K562 (cell line): ENCODE measurements around the gene MPIG6B. TPM values are rescaled to one million over a fixed set of nuclear protein-coding genes. Genes with fewer than 3 reads are reported as not detected.

Experiments
- MCM2 ChIP-seq: fragments of 450-650 bp; IDR thresholded peaks from 2 replicates; pipeline ENCODE4 v1.6.1; 2017; ENCODE audit warnings: low read depth, mild to moderate bottlenecking
- NR3C1 ChIP-seq: sonication (generic); formaldehyde crosslinking; IDR thresholded peaks from 2 replicates; pipeline ENCODE4 v1.8.1; 2022; ENCODE audit warnings: missing genetic modification reagents
- RCOR1 ChIP-seq, 2 experiments: IDR thresholded peaks; 2 replicates each; pipeline ENCODE4 v1.6.1; 2012; ENCODE audit warnings: low read depth in 2 of 2, low read length in 2 of 2, borderline replicate concordance in 1 of 2, improper control_type of control experiment in 1 of 2
- SMAD3 ChIP-seq: fragments of 450-650 bp; formaldehyde crosslinking; conservative IDR thresholded peaks from 2 replicates; pipeline ENCODE4 v1.4.0; 2020; ENCODE audit warnings: mild to moderate bottlenecking
- TFAP4 ChIP-seq: sonication (generic); formaldehyde crosslinking; IDR thresholded peaks from 2 replicates; pipeline ENCODE4 v1.8.0; 2022; ENCODE audit warnings: missing genetic modification reagents, mild to moderate bottlenecking, moderate library complexity, borderline replicate concordance
- ZBTB33 ChIP-seq: sonication (generic); formaldehyde crosslinking; IDR thresholded peaks from 2 replicates; pipeline ENCODE4 v1.8.1; 2023; ENCODE audit warnings: mild to moderate bottlenecking, missing genetic modification reagents
- ZNF444 ChIP-seq: fragments of 250-450 bp; sonication (Bioruptor Pico); IDR thresholded peaks from 2 replicates; pipeline ENCODE4 v1.4.0; 2020; ENCODE audit warnings: mild to moderate bottlenecking, moderate library complexity
- polyA plus RNA-seq, 8 experiments: library from polyadenylated mRNA; depleted of rRNA in 4 of 8; stranded (reverse) in 5 of 8; unstranded in 3 of 8; fragments of >200 nt; fragmentation: Nextera tagmentation in 2 of 8; fragmentation: Illumina TruSeq in 1 of 8; extraction: Ambion mirVana in 2 of 8; extraction: Trizol in 1 of 8; gene quantifications; 2 replicates each; pipeline versions ENCODE4 v1.2.1 to v1.2.3, GENCODE V29; 2011 to 2014; ENCODE audit warnings: inconsistent platforms in 1 of 8, missing spikeins in 1 of 8
- total RNA-seq, 7 experiments: library from RNA; depleted of rRNA in 6 of 7; stranded (reverse); fragments of >200 nt in 6 of 7; fragmentation: Illumina TruSeq in 2 of 7; extraction: Trizol in 2 of 7; gene quantifications; 2 replicates each; pipeline versions ENCODE4 v1.2.1 to v1.2.3, GENCODE V29; 2011 to 2021; ENCODE audit warnings: low replicate concordance in 1 of 7
- TF ChIP-seq, protein P1 (sequence below), 2 experiments: fragments of 450-650 bp in 1 of 2; sonication (generic) in 1 of 2; formaldehyde crosslinking in 1 of 2; IDR thresholded peaks; 2 replicates each; pipeline versions ENCODE4 v1.7.1 to v1.9.0; 2016 to 2022; ENCODE audit warnings: inconsistent platforms in 1 of 2, mild to moderate bottlenecking in 1 of 2, missing genetic modification reagents in 1 of 2

Gene MPIG6B
- total and polyA plus RNA-seq, 9 of the 15 experiments (the other 6 are each of a cell fraction or from before 2014, with no cell fraction given) = 0.11 to 1.2 (median 0.28) TPM; not detected in 1

DNA sequence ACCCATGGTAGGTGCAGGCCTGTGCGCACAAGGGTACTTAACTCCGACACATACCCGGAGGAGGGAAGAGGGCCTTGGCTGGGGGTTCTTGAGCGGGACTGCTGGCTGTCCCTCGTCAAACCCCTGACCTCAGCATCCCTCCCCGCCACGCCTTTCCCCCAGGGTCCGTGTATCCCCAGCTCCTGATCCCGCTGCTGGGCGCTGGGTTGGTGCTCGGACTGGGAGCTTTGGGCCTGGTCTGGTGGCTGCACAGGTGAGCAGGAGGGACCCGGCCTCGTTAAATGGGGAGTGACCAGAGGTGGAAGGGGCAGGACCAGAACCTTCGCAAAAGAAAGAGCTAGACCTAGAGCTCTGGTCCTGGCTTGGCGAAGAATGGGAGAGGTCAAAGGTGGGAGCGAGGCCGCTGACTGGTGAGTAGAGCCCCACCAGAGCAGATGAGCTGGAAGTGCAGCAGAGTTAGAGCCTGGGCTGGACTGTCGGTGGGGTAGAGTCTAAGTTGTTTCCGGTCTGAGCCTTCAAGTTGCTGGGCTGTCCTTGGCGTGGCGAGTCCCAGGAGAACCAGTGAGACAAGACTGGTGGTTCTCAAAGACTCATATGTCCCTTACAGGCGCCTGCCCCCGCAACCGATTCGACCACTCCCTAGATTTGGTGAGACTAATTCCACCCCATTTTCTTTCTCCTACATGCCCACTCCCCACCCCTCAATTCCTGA, 963 bp downstream of the MPIG6B start (continued):
- no peak for TF ChIP-seq SMAD3
- TF ChIP-seq, protein P1, sequence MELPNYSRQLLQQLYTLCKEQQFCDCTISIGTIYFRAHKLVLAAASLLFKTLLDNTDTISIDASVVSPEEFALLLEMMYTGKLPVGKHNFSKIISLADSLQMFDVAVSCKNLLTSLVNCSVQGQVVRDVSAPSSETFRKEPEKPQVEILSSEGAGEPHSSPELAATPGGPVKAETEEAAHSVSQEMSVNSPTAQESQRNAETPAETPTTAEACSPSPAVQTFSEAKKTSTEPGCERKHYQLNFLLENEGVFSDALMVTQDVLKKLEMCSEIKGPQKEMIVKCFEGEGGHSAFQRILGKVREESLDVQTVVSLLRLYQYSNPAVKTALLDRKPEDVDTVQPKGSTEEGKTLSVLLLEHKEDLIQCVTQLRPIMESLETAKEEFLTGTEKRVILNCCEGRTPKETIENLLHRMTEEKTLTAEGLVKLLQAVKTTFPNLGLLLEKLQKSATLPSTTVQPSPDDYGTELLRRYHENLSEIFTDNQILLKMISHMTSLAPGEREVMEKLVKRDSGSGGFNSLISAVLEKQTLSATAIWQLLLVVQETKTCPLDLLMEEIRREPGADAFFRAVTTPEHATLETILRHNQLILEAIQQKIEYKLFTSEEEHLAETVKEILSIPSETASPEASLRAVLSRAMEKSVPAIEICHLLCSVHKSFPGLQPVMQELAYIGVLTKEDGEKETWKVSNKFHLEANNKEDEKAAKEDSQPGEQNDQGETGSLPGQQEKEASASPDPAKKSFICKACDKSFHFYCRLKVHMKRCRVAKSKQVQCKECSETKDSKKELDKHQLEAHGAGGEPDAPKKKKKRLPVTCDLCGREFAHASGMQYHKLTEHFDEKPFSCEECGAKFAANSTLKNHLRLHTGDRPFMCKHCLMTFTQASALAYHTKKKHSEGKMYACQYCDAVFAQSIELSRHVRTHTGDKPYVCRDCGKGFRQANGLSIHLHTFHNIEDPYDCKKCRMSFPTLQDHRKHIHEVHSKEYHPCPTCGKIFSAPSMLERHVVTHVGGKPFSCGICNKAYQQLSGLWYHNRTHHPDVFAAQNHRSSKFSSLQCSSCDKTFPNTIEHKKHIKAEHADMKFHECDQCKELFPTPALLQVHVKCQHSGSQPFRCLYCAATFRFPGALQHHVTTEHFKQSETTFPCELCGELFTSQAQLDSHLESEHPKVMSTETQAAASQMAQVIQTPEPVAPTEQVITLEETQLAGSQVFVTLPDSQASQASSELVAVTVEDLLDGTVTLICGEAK (IDR thresholded peaks at IDR 0.05) = no peak
- TF ChIP-seq, protein P1 (CRISPR knock-in tag; IDR thresholded peaks at IDR 0.05) = no peak
- TF ChIP-seq MCM2 = no peak
- peak; percentile 8; the same call in 1 of the 2 replicates for TF ChIP-seq ZBTB33 (CRISPR knock-in tag)
- TF ChIP-seq NR3C1 (CRISPR knock-in tag) = no peak
- no peak for TF ChIP-seq ZNF444
- no peak for TF ChIP-seq TFAP4
- no peak; a peak in 1 of 4 replicates for TF ChIP-seq RCOR1 (IDR thresholded peaks at IDR 0.05; ENCODE audit: borderline replicate concordance in 1 of 2, low read depth in 2 of 2, low read length in 2 of 2)
